Neuron (in vitro differentiated cells): ENCODE measurements around the gene AFF3.

Experiments
- H2AFZ ChIP-seq: one replicate; pipeline ENCODE4 v1.6.1; 2013; ENCODE audit warnings: low read depth, mild to moderate bottlenecking, inconsistent platforms, low read length, moderate library complexity
- H3K27me3 ChIP-seq: one replicate; pipeline ENCODE4 v1.6.1; 2013; ENCODE audit warnings: low read length; ENCODE audit not compliant: insufficient read depth
- H3K36me3 ChIP-seq: one replicate; pipeline ENCODE4 v1.6.1; 2013; ENCODE audit warnings: low read length; ENCODE audit not compliant: insufficient read depth
- H3K4me1 ChIP-seq: one replicate; pipeline ENCODE4 v1.6.1; 2013; ENCODE audit warnings: low read length; ENCODE audit not compliant: insufficient read depth
- H3K4me3 ChIP-seq: 2 replicates; pipeline ENCODE4 v1.5.1; 2013; ENCODE audit warnings: mild to moderate bottlenecking, low read length, moderate library complexity
- H3K9me3 ChIP-seq: one replicate; pipeline ENCODE4 v1.6.1; 2013; ENCODE audit warnings: low read length

The AFF3 gene

DNA sequence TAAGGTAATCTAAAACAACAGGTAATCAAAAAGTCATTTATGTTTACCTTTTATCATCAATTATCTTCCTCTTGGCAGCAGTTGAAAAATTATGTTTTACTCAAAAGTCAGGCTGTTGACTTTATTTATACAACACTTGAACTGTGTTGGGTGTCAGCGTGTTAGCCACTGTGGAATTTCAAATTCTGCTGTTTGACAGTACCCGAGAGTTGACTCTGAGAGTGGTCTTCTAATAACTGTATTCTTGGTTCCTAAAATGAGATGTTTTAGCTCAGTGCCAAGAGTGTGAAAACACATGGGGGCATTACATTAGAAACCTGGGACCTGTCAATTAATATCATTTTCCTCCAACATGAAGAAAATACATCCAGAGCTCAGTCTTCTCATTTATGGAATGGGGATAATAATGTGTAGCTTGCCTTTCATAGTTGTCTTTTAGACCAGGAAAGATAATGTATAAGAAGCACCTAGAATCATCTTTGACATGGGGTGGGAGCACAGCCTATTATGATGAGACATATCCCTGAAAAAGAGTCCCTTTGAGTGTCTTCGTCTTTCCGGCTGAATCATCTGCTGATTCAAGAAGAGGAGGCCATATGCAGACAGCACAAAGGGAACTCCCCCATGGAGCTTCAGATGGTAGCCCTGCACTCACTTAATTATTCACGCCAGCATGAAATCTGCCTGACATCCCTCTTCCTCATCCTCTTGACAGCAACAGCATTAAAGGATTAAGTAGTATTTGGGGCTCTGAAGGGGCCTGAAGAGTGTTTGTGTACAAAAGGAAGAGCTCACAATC is 89.1 kb downstream of the AFF3 start:
- Histone ChIP-seq H3K36me3 (no peaks in the 10 kb centered on the region), H3K4me1 (peaks cover 5% of the 10 kb centered on the region), H3K4me3 (no peak overlapping the region), H2AFZ (no peak overlapping the region), H3K9me3 (peaks cover 2% of the 10 kb centered on the region), H3K27me3 (no peaks in the 10 kb centered on the region)

DNA sequence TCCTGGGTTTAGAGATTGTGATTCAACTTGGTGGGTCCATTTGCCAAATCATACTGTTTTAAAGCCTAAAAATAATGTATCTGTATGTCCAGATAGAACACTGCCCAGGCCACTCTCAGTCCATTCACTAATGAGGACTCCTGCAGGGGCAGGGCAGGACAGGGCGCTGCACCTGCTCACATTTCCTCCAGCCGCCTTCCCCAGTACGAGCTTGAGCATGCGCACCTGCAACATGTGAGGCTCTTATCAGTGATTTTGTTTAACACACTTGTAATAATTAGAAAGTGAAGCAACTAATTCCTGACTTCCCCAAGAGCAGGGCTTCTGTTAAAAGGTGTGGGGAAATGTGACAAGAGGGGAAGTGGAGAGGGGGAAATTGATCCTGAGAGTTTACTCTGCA is 89.7 kb downstream of the AFF3 start:
- H3K4me3 ChIP-seq, result no peak overlapping the region

DNA sequence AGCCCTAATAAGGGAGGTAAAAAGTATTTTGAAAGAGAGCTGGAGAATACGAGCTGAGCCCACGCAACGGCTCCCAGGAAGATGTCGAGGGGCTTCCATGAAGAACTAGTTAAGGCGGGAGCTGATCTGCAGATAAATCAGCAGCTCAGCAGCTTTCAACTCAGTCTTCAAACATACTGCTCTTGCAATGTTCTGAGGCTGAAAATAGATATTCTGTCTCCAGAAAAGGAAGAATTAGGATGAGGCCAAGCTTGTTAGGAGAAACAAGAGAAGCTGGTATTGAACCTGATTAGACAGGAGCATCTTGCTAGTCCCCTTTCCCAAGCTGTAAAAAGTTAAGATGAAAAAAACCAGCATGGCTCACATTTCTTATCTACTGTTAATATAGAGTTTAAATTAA is 91.1 kb downstream of the AFF3 start:
- Histone ChIP-seq H3K4me3 (no peak overlapping the region), H3K36me3 (no peaks in the 10 kb centered on the region), H2AFZ (no peak overlapping the region), H3K27me3 (no peaks in the 10 kb centered on the region), H3K9me3 (peaks cover 2% of the 10 kb centered on the region), H3K4me1 (peaks cover 5% of the 10 kb centered on the region)

More for the DNA sequence above, 89.7 kb downstream of the AFF3 start:
- Histone ChIP-seq H3K9me3 (peaks cover 2% of the 10 kb centered on the region), H3K4me1 (peaks cover 5% of the 10 kb centered on the region), H3K27me3 (no peaks in the 10 kb centered on the region), H2AFZ (no peak overlapping the region), H3K36me3 (no peaks in the 10 kb centered on the region)

DNA sequence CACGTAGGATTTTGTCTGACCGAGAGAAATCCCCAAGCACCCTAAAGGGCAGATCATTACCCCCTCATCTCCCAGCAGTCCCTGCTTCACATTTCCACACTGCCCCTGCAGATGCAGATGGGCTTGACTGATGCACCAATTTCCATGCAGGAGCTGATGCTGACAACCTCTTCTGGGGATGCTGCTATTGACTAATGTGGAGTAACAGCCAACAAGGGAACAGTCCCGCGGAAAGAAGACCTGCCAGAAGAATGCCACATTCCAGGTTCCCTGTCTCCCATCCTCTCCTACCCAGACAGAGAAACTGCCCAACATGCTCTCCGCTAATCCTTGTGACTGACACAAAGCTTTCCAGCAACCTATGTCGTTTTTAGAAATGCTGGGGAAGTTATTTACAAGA is 91.7 kb downstream of the AFF3 start:
- Histone ChIP-seq H2AFZ (no peak overlapping the region), H3K36me3 (no peaks in the 10 kb centered on the region), H3K4me3 (no peak overlapping the region), H3K4me1 (peaks cover 5% of the 10 kb centered on the region), H3K27me3 (no peaks in the 10 kb centered on the region), H3K9me3 (peaks cover 2% of the 10 kb centered on the region)

DNA sequence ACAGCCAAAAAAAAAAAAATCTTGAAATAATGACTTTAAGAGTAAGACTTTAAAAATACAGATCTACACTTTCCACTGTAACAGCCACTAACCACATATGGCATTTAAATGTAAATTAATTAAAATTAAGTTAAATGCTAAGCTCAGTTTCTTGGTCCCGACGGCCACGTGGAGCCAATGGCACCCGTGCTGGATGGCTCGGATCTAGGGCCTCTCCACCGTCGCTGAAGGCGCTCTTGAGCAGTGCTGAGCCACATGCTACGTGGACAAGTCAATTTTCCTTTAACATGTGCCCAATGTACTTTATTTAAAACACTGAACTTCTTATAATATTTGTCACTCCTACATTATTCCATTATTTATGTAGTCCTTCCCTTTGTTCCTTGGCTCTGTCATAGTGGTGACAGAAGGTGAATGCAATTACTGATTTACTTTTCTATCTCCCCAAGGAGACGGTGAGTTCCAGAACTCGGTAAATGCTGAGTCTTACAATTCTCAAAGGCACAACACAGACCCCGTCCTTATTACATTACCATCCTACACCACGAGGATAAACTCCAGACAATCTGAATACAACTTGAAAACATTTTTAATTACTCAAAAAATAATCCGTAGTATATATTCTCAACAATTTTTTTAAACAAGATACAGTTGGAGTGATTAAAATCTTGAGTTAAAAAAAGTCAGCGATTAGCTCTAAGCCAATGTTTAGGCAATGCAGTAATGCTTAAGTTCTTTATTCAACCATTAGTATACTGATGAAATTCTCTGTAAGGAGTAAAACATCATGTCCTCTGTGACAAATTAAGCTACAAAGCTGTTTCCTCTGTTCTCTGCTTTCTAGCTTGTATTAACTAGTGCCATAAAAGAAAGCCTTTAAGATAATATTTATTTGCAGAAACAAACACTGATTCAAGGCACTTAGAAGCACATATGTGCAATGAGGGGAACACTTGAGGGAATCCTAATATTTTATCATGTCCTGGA is 95.1 kb downstream of the AFF3 start:
- no peak overlapping the region for H3K4me3 ChIP-seq
- no peak overlapping the region for H2AFZ ChIP-seq
- H3K27me3 ChIP-seq, result no peaks in the 10 kb centered on the region
- peaks cover 16% of the 10 kb centered on the region for H3K4me1 ChIP-seq
- peaks cover 1% of the 10 kb centered on the region for H3K9me3 ChIP-seq
- H3K36me3 ChIP-seq, result no peaks in the 10 kb centered on the region

DNA sequence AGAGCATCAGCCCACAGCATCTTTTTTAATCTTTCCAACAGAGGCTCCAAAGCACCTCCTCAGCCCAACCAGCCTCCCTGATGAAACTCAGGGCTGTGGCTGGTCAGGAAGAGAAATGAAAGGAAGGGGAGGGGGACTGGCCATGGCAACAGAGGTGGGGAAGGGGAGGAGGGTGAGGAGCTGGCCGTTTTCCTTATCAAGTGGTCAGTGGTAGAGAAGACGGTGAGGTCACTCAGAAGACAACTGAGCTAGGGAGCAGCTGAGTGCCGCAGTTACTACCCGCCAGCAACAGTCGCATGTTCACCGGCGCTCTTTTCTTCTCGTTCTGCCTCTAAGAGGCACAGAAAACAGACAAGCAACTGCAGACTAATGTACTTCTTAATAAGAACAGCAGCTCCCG is 97.4 kb downstream of the AFF3 start:
- no peaks in the 10 kb centered on the region for H3K27me3 ChIP-seq
- no peak overlapping the region for H3K4me3 ChIP-seq
- H3K4me1 ChIP-seq, result peaks cover 33% of the 10 kb centered on the region
- H3K9me3 ChIP-seq, result no peaks in the 10 kb centered on the region
- H2AFZ ChIP-seq, result no peak overlapping the region
- no peaks in the 10 kb centered on the region for H3K36me3 ChIP-seq

DNA sequence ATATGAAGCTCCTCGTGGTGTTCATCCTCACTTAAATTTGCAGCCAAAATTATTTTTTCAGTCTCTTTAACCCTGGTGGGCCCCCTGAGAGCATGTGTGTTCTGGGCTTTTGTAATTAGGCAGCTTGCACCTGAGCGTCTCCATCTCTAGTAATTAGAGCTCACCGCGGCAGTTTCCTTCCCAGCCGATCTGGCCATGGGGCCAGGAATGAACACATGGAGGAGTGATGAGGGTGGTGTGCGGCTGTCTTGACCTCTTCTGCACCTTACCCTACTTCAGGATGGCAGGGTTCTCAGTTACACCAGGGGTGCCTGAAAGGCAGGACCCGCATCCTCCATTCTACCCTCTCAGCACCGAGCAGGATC is 98.5 kb downstream of the AFF3 start:
- no peak overlapping the region for H2AFZ ChIP-seq
- no peaks in the 10 kb centered on the region for H3K9me3 ChIP-seq
- no peaks in the 10 kb centered on the region for H3K36me3 ChIP-seq
- no peak overlapping the region for H3K4me3 ChIP-seq
- H3K4me1 ChIP-seq, result peaks cover 33% of the 10 kb centered on the region
- no peaks in the 10 kb centered on the region for H3K27me3 ChIP-seq

DNA sequence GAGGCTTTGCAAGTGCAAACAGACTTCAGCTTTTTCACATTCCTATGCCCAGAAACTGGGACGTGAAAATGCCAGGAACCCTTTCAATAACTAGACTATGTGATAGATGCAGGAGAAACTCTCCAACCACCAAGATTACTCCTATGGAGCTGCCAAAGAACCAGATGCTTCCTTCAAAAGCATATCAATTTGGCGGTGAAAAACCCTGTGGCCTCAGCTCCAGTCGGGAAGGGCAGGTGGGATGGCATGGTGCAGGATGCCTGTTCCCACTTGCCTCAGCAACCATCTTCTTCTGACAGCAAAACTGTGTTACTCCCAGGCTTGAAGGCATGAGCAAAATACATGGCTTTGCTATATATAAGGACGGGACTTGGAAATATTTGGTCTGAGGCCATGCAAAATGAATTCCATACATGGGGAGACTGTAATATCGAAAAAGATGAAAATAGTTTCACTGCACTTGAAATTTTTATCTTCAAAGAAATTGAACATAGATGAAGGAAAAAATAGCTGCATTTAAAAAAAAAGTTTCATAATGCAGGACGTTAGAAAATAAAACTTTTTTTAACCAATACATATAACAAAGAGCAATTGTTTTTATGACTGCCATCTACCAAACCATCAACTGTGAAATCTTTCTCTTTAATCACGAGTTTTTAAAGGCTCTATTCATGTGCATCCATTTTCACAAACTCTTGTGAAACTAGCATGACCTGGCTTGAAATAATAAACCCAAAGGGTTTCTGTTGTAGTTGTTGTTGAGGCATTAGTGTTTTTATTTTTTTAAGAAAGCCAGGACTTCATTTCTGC is 99.1 kb downstream of the AFF3 start:
- Histone ChIP-seq H2AFZ (no peak overlapping the region), H3K36me3 (no peaks in the 10 kb centered on the region), H3K9me3 (no peaks in the 10 kb centered on the region), H3K4me1 (peaks cover 33% of the 10 kb centered on the region), H3K27me3 (no peaks in the 10 kb centered on the region), H3K4me3 (no peak overlapping the region)

DNA sequence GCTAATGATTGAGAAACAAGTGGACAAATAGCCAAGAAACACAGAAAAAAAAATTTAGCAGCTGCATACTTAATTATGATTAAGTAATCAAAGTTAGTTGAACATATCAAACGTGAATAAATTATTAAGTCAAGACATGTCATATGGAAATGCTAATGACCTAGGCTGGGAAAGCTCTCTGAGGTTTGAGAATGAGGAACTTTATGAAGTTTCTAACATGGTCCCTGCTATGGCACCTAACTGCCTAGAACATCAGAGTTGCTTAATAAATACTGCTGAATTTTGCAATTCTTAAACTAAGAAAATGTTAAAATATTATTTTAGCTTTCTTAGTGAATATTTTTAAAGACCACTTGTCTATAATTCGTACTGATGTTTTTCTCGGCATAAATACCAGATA is 99.8 kb downstream of the AFF3 start:
- peaks cover 33% of the 10 kb centered on the region for H3K4me1 ChIP-seq
- H3K4me3 ChIP-seq, result no peak overlapping the region
- H3K36me3 ChIP-seq, result no peaks in the 10 kb centered on the region

DNA sequence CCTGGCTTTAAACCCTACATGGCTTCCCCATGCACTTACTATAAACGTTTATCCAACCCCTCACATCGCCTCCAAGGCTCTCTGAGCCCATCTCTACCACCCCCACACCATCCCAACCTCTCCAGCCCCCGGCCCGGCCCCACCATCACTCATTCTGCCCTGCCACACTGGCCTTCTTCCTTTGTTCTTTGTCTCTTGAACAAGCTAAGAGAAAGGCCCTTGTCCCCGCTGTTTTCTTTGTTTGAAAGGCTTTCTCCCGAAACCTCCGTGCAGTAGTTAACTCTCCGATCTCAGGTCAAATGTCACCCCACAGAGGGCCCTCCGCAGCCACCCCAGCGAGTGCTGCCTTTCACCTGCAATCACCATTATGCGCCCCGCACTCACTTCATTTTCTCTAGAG is 100.4 kb downstream of the AFF3 start:
- no peaks in the 10 kb centered on the region for H3K27me3 ChIP-seq
- H3K9me3 ChIP-seq, result no peaks in the 10 kb centered on the region
- H2AFZ ChIP-seq, result no peak overlapping the region
- no peaks in the 10 kb centered on the region for H3K36me3 ChIP-seq
- peaks cover 33% of the 10 kb centered on the region for H3K4me1 ChIP-seq
- peak overlapping the region; percentile 5 for H3K4me3 ChIP-seq

More for the DNA sequence above, 99.8 kb downstream of the AFF3 start:
- H2AFZ ChIP-seq, result no peak overlapping the region
- no peaks in the 10 kb centered on the region for H3K9me3 ChIP-seq
- no peaks in the 10 kb centered on the region for H3K27me3 ChIP-seq

DNA sequence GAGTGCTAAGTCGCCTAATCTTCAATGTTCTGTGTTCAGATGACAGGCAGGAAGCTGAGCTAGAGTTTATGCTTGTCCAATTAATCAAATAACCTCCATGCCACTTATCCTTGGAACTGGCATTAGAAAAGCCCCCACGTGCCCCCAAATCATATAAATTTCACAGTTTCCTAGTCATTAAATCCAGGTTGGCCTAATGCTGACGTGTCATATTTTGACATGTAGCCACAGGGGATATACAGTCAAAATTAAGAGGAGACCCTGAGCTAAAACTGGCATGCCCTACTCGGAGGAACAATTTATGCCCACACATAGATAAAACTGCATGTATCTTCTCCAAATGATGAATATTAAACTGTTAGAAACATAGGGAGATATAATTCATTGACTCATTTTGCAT is 101.0 kb downstream of the AFF3 start:
- H3K9me3 ChIP-seq, result no peaks in the 10 kb centered on the region
- no peak overlapping the region for H2AFZ ChIP-seq
- peaks cover 33% of the 10 kb centered on the region for H3K4me1 ChIP-seq
- no peak overlapping the region for H3K4me3 ChIP-seq
- H3K27me3 ChIP-seq, result no peaks in the 10 kb centered on the region
- H3K36me3 ChIP-seq, result no peaks in the 10 kb centered on the region

DNA sequence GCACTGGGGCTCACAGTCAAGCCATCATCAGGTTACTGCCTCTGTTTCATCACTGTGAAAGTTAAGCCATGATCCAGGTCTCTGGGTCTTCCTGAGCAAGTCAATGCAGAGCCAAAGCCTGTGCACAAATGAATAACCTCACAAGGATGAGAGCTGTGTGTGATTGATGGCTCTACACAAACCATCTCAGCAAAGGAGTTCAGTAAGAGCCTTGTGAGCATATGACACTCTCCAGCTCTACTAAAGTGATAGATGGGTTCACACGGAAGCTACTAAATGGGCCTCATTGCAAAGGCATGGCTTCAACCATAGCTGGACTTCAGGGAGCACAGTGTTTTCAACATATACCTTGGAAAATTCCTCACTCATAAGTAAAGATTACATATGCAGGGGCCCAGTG is 101.5 kb downstream of the AFF3 start:
- peaks cover 33% of the 10 kb centered on the region for H3K4me1 ChIP-seq
- no peaks in the 10 kb centered on the region for H3K9me3 ChIP-seq
- no peak overlapping the region for H3K4me3 ChIP-seq
- H3K36me3 ChIP-seq, result no peaks in the 10 kb centered on the region
- H2AFZ ChIP-seq, result no peak overlapping the region
- no peaks in the 10 kb centered on the region for H3K27me3 ChIP-seq
